ENCODE data around the gene GPN2.

DNA sequence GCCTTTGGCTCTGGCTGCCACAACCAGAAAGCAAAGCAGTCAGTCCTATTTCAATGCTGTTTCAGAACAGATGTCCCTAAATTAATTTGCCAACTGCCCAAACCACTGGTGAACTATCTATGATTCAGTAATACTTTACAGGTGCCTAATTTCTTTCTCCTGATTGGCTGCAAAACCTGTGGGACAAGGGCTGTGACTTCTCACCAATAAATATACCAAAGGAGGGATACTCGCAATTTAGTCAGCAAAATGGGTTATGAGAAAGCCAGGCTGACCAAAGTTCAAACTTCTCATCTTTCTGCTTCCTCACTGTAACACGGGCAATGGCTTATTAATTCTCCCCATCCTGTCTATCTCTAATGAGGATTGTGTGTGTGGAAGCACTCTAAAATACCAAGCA lies 12.8 kb downstream of the GPN2 start:
- TF ChIP-seq, protein P1, sequence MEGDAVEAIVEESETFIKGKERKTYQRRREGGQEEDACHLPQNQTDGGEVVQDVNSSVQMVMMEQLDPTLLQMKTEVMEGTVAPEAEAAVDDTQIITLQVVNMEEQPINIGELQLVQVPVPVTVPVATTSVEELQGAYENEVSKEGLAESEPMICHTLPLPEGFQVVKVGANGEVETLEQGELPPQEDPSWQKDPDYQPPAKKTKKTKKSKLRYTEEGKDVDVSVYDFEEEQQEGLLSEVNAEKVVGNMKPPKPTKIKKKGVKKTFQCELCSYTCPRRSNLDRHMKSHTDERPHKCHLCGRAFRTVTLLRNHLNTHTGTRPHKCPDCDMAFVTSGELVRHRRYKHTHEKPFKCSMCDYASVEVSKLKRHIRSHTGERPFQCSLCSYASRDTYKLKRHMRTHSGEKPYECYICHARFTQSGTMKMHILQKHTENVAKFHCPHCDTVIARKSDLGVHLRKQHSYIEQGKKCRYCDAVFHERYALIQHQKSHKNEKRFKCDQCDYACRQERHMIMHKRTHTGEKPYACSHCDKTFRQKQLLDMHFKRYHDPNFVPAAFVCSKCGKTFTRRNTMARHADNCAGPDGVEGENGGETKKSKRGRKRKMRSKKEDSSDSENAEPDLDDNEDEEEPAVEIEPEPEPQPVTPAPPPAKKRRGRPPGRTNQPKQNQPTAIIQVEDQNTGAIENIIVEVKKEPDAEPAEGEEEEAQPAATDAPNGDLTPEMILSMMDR (conservative IDR thresholded peaks at IDR 0.05) = no peak
- TF ChIP-seq EZH2 (IDR thresholded peaks at IDR 0.05; ENCODE audit: low read depth) = no peak

Data from PC-9 (cell line).